Measurements from ENCODE around the gene TULP1. TPM values are rescaled to one million over a fixed set of nuclear protein-coding genes. Genes with fewer than 3 reads are reported as not detected.

Gene TULP1
- polyA plus RNA-seq, 4 donors, result 1.8 to 3.5 (median 2.7) TPM

DNA sequence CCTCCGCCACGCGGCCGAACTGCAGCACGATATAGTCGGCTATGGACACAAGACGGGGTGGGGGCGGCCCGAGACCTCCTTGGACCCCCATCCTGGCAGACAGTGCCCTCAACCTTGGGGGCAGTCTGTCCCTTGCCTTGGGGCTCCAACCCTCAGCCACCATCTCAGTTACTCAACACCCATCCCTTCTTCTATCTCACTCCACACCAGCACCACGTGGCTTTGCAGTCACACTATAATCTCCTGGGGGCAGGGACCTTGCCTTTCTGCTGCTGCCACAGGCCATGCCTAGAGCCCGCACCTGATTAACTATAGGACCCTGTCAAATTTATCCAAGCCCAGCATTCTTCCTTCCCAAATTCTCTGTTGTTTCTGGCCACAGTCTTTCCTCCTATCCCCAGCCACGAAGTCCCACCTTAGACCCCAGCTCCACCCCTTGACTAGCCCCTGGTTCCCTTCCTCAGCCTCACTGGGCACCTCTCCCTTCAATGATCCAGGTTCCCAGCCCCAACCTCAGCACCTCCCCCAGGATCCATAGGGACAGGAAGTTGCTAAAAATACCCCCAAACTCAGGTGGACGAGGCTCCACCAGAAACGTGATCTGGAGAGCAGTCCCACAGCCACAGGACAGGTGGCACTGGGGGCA, 14.2 kb downstream of the TULP1 start:
- DNase-seq (ENCODE audit: low read depth in 4 of 4, low spot score in 3 of 4), result no peak

DNA sequence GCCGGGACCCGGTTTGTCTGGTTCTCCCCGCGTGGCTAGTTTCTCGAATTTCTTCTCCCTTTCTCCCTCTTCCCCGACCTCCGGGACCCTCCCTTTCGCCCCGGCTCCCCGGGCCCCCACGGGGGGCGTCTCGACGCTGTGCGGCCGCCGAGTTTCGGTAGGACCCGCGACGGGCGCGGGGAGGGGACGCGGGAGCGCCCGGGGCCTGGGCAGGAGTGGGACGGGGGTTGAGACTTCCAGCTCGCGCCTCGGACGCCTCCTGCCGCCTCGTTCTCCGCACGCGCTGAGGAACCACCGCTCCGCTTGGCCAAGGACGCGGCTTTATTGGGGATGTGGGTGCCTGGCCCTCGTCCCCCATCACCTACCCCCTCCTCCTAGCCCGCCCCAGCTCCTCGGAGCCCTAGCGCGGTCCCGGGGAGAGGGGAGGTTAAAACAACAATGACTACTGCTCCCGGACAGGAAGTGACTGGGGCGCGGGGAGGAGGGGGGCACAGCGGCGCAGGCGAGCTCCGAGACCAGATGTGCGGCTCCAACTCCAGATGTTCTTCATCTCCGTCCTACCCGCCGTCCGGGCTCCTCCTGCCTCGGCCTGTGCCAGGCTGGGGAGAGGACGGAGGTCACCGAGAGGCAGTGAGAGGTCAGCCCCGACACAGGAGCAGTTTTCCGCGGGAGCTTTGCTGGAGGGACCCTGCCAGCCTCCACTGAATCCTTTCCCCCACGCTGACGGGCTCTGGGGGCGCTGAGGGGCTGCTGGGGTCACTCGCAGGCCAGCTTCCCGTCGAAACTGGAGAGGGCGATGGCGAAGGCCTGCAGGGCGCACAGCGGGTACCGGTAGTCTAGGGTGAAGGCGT, 14.9 kb downstream of the TULP1 start:
- peak in 1 of 4 donors; percentile 67 for DNase-seq (ENCODE audit: low read depth in 4 of 4, low spot score in 3 of 4)

DNA sequence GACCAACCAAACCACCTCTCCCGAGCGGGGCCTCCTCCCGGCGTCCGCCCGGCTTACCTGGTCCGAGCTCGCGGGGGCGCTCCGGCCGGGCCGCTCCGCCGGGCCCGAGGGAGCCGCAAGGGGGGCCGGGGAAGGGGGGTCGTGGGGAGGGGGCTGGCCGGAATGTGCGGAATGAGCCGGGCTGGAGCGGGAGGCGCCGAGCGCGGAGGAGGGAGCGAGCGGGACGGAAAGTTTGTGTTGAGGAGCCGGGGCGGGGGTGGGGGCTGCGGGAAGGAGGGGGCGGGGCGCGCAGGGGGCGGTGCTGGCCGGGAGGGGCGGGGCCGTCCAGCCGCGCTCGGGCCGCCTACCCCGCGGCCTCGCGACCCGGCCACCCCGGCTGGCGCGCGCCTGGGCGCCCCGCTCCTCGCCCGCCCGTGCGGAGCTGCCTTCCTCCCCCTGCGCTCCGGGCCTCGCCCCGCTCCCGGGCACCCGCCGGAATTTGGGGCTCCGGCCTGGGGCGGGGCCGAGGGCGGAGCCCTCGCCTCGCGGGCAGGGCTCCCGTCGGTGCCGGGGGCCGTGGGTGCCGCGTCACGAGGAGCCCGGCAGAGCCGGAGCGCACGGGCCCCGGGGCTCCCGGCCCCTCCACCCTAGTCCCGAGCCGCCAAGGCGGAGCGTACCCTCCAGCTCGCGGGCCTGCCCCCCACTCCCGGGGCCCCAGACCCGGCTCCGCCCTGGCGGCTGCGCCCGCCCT, 15.7 kb downstream of the TULP1 start, which contains the start of gene TEAD3:
TEAD3 (minus strand) TSS at position 239 of the 730 bp plus-strand sequence.
- peak in 1 of 4 donors; percentile 73 for DNase-seq (ENCODE audit: low read depth in 4 of 4, low spot score in 3 of 4)

- no peak for DNase-seq (ENCODE audit: low read depth in 4 of 4, low spot score in 3 of 4)
Measured at GRCh38 chr6:35496036-35496840, 16.5 kb downstream of the TULP1 start.

DNA sequence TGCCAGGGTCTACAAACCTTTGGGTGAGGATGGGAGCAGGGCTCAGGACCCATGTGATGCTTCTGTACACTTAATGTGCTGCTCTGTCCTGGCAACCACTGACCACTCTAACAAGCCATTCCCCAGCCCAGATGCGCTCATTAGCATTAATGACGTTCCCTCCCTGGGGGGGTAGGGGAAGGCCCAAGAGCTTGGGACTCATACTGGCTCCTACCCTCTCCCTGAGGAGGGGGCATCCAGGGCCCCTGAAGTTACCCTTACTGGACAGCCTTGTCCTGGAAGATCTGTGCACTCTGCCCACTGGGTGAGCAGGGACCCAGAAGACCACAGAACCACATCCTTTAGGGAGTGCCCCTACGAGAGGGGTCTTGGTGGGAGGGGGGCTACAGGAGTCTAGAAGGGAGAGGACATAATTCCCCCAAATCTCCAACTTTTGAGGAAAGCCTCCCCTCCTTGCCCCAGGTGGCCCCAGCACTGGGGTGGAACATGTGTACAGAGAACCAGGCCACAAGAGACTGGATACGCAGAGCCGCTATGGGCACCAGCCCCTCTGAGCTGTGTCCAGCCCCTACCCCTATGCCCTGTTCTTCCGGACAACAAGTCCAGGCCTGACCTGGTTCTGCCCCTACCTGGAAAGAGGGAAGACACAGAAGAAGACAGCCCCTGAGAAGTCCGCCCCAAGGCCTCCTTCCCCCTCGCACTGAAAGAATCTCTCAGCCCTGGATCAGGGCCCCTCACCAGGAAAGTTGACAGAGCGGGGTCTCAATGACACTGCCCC, 17.2 kb downstream of the TULP1 start:
- DNase-seq (ENCODE audit: low read depth in 4 of 4, low spot score in 3 of 4), result no peak

- no peak for DNase-seq (ENCODE audit: low read depth in 4 of 4, low spot score in 3 of 4)
Measured at GRCh38 chr6:35494161-35494563, 18.5 kb downstream of the TULP1 start.

- DNase-seq (ENCODE audit: low read depth in 4 of 4, low spot score in 3 of 4), result no peak
Measured at GRCh38 chr6:35493307-35493983, 19.3 kb downstream of the TULP1 start.

- no peak for DNase-seq (ENCODE audit: low read depth in 4 of 4, low spot score in 3 of 4)
Measured at GRCh38 chr6:35492974-35493284, 19.8 kb downstream of the TULP1 start.

DNA sequence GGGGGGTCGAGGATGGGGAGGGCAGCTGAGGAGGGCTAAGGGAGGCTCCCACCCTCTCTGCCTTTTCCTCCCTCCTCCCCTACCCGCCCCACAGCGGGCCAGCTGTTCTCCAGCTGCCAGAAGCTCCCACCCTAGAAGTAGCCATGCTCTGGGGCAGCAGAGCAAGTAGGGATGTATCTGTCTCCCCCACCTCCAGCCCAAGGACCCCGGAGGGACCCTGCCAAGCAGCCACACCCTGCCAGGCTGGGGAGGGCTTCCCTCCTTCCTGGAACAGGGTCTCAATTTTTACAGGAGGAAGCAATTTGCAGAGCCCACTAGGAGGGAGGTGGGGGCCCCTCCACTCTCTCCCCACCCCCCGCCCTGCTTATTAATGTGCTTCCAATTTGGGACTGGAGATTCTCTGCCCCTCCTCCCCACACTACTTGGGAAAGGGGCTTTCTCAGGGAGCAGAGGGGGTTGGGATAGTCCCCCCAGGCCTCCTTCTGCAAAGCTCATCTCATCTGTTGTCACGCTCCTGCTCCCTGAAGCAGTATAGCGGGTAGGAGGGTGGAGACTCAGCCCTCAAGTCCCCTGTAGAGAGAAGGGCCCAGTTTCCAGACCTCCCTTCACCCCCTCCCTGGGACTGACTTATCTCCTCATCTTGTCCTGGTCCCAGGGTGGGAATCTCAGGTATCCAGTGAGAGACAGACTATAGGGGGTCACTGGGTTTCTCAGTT, 20.3 kb downstream of the TULP1 start:
- DNase-seq (ENCODE audit: low read depth in 4 of 4, low spot score in 3 of 4), result no peak

GRCh38 chr6:35491558-35492257, 21.0 kb downstream of the TULP1 start:
- DNase-seq (ENCODE audit: low read depth in 4 of 4, low spot score in 3 of 4), result no peak

- DNase-seq (ENCODE audit: low read depth in 4 of 4, low spot score in 3 of 4), result no peak
Measured at GRCh38 chr6:35490821-35491557, 21.7 kb downstream of the TULP1 start.

GRCh38 chr6:35489995-35490791, 22.5 kb downstream of the TULP1 start:
- DNase-seq (ENCODE audit: low read depth in 4 of 4, low spot score in 3 of 4), result no peak

- DNase-seq (ENCODE audit: low read depth in 4 of 4, low spot score in 3 of 4), result no peak
Measured at GRCh38 chr6:35489066-35489465, 23.6 kb downstream of the TULP1 start.

DNA sequence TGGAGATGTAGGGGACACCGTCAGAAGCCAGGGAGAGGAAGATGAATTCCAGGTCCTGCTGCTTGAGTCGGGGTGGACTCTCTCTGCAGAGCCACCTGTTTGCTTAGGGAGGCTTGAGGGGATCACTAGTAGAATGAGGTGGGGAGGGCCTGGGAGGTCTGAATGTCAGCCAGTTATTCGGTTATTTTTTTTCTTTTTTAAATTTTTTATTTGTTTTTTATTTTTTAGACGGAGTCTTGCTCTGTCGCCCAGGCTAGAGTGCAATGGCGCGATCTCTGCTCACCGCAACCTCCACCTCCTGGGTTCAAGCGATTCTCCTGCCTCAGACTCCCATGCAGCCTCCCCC, 24.2 kb downstream of the TULP1 start:
- DNase-seq (ENCODE audit: low read depth in 4 of 4, low spot score in 3 of 4), result no peak

DNA sequence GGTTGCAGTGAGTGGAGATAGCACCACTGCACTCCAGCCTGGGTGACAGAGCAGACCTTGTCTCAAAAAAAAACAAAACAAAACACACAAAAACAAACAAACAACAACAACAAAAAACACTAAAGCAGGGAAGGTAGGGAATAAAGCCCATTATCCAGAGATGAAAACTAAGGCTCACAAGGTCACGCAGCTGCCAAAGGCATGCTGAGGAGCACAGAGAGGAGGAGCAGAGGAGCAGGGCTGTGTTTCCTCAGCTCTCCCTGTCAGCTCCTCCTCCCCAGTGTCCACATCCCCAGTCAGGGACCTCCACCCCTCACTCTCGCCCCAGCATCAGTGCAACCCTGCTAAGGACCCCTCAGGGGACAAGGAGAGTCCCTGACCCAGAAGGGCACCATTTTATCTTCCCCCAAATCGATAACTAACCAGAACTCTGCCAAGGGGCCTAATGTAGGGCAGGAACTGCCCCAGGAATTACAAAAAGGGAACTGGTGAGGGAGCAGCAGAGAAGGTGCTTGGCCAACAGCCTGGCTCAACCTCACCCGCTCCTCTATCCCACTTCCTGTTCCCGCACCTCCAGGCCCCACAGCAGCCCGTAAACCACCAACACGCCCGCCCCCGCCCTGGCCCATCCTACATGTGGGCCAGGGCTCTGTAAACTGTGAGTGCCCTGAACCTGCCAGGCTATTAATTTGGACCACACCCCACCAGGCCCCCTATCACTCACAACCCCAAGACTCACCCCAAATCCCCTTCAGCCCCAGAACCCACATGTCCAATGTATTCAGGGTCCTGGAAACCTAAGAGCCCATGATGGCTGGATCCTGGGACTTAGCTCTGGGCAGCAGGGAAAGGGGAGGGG, 24.8 kb downstream of the TULP1 start:
- DNase-seq (ENCODE audit: low read depth in 4 of 4, low spot score in 3 of 4), result no peak
